ENCODE measurements around the gene SCYGR6. TPM values are rescaled to one million over a fixed set of nuclear protein-coding genes. Genes with fewer than 3 reads are reported as not detected.

Gene SCYGR6, protein sequence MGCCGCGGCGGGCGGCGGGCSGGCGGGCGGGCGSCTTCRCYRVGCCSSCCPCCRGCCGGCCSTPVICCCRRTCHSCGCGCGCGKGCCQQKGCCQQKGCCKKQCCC
- not detected for total RNA-seq
- polyA plus RNA-seq, result not detected

DNA sequence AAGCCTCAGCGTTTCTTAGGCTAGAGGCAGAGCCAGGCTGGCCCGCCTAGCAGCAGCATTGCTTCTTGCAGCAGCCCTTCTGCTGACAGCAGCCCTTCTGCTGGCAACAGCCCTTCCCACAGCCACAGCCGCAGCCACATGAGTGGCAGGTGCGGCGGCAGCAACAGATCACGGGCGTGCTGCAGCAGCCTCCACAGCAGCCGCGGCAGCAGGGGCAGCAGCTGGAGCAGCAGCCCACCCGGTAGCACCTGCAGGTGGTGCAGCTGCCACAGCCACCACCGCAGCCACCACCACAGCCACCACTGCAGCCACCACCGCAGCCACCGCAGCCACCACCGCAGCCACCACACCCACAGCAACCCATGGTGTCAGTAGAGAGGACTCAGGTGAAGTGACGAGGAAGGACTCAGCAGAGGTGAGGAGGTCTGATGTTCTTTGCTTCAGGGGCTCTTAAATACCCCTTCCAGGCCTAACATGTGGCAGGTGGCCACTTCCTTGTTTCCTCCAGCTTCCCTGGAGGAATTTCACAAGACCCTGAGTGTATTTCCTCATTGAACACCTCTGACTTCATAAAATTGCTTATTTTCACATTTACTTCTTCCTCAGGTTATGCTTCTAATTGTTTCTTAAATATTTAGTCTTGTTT lies at the start of gene SCYGR6:
SCYGR6 (minus strand) TSS at position 364 of the 646 bp plus-strand sequence; CDS start at position 364, 0 bp downstream.
- CTCF ChIA-PET, result no interaction called here
- H3K4me1 Mint-ChIP-seq, result no peaks in the 10 kb centered on the region

DNA sequence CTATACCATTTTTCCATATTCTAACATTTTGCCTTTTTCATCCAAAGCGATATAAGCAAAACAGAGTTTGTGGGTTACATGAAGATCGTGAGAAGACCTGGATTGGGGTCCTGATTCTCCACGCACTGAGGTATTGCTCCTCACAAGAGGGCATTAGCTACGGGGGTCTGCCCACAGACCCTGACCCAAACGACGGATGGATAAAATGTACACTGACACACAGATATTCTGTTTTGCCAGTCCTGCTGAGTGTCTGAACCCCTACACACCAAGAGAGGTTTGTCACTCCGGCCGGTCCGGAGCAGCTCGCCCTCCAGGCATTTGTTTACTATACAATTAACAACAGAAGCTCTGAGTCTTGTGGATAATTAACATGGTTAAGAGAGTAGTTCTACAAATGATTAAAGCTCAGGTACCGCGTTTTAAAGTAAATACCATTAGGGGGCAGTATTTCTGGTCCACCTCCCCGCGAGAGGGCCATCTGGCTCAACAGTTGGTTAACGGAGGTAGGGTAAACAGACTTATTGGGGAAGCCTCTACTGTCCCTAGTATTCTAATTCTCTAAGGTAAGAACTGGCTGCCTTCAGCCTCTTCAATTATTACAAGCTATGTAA lies 49.6 kb upstream of the SCYGR6 start:
- Mint-ChIP-seq H3K9me3 (no peaks in the 10 kb centered on the region), H3K4me1 (peaks cover 0 to 9% (median 5%) of the 10 kb centered on the region in 3 donors), H3K4me3 (no peak overlapping the region), H3K27ac (peak overlapping the region in 1 of 8 donors; percentile 76), H3K27me3 (peaks cover 0 to 4% of the 10 kb centered on the region in 2 donors), H3K36me3 (no peaks in the 10 kb centered on the region)
- no peak overlapping the region for H3K27ac ChIP-seq (ENCODE audit: low read depth, low read length)
- no peaks in the 10 kb centered on the region for H3K9me3 ChIP-seq (ENCODE audit: low read length)
- ChIA-PET CTCF (interaction anchor here (1.0 to 1.6 kb wide), 2 partner anchors 8 to 9 kb away, joined by 3 to 5 read pairs; no protein-coding TSS in a partner anchor), POLR2A (no interaction called here)
- H3K4me1 ChIP-seq (ENCODE audit: insufficient read depth, low read length), result no peaks in the 10 kb centered on the region
- no peaks in the 10 kb centered on the region for H3K27me3 ChIP-seq (ENCODE audit: insufficient read depth, low read length, poor library complexity, severe bottlenecking)
- no peak overlapping the region for H3K4me3 ChIP-seq (ENCODE audit: low read length)
- no peak for DNase-seq
- no peaks in the 10 kb centered on the region for H3K36me3 ChIP-seq (ENCODE audit: insufficient read depth, low read length)

More for the DNA sequence above, at the start of gene SCYGR6:
- H3K36me3 ChIP-seq (ENCODE audit: insufficient read depth, low read length), result no peaks in the 10 kb centered on the region
- no peaks in the 10 kb centered on the region for H3K27me3 ChIP-seq (ENCODE audit: insufficient read depth, low read length, poor library complexity, severe bottlenecking)
- H3K4me1 ChIP-seq (ENCODE audit: insufficient read depth, low read length), result no peaks in the 10 kb centered on the region
- H3K4me3 ChIP-seq (ENCODE audit: low read length), result no peak within 1 kb of the TSS
- DNase-seq, result no peak
- POLR2A ChIA-PET, result no interaction called here
- no peaks in the 10 kb centered on the region for H3K9me3 ChIP-seq (ENCODE audit: low read length)
- no peak within 1 kb of the TSS for H3K27ac ChIP-seq (ENCODE audit: low read depth, low read length)
- Mint-ChIP-seq H3K4me3 (no peak within 1 kb of the TSS), H3K36me3 (no peaks in the 10 kb centered on the region), H3K27me3 (peaks cover 11 to 43% of the 10 kb centered on the region in 2 donors), H3K9me3 (no peaks in the 10 kb centered on the region), H3K27ac (no peak within 1 kb of the TSS)

DNA sequence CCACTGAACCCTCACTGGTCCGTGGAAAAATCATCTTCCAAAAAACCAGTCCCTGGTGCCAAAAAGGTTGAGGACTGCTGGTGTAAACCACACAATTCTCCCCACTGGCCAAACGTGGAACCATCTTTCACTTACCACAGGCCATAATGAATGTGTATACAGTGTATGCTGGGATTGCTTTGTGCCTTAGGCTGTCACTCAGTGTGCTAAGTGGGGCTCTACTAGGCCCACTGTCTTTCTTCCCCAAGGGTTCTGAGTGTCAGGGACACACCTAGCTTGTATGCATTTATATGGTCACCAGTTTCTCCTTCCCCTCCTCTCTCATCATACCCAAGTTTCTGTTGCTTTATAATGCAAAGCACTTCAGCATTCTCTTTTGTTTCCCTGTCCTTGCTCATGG lies 48.4 kb upstream of the SCYGR6 start:
- ChIA-PET CTCF (no interaction called here), POLR2A (no interaction called here)
- H3K4me1 ChIP-seq (ENCODE audit: insufficient read depth, low read length), result no peaks in the 10 kb centered on the region
- DNase-seq, result no peak
- H3K4me3 Mint-ChIP-seq, result no peak overlapping the region
- no peaks in the 10 kb centered on the region for H3K36me3 Mint-ChIP-seq
- H3K27ac Mint-ChIP-seq, result no peak overlapping the region
- no peaks in the 10 kb centered on the region for H3K9me3 Mint-ChIP-seq
- peaks cover 0 to 9% (median 5%) of the 10 kb centered on the region in 3 donors for H3K4me1 Mint-ChIP-seq
- no peaks in the 10 kb centered on the region for H3K27me3 Mint-ChIP-seq
- no peaks in the 10 kb centered on the region for H3K9me3 ChIP-seq (ENCODE audit: low read length)
- H3K27me3 ChIP-seq (ENCODE audit: insufficient read depth, low read length, poor library complexity, severe bottlenecking), result no peaks in the 10 kb centered on the region
- H3K36me3 ChIP-seq (ENCODE audit: insufficient read depth, low read length), result no peaks in the 10 kb centered on the region
- H3K27ac ChIP-seq (ENCODE audit: low read depth, low read length), result no peak overlapping the region
- H3K4me3 ChIP-seq (ENCODE audit: low read length), result no peak overlapping the region

DNA sequence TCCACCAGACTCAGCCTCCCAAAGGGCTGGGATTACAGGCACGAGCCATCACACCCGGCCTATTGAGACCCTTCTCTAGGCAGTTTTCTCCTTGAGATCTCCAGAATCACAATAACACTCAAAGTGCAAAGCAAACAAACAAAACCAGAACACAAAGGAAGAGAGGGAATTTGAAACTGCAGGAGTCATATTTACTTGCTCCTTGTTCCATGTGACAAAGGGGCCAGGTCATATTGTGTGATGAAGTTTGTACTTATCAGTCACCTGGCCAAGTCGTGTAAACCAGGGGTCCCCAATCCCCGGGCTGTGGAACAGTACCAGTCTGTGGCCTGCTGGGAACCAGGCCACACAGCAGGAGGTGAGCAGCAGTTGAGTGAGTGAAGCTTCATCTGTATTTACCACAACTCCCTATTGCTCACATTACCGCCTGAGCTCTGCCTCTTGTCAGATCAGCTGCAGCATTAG lies 47.7 kb upstream of the SCYGR6 start:
- H3K27ac Mint-ChIP-seq, result peak overlapping the region in 1 of 8 donors; percentile 51
- Histone ChIP-seq H3K4me3 (ENCODE audit: low read length) (no peak overlapping the region), H3K27me3 (ENCODE audit: insufficient read depth, low read length, poor library complexity, severe bottlenecking) (no peaks in the 10 kb centered on the region), H3K27ac (ENCODE audit: low read depth, low read length) (no peak overlapping the region), H3K4me1 (ENCODE audit: insufficient read depth, low read length) (no peaks in the 10 kb centered on the region), H3K36me3 (ENCODE audit: insufficient read depth, low read length) (no peaks in the 10 kb centered on the region), H3K9me3 (ENCODE audit: low read length) (no peaks in the 10 kb centered on the region)
- peaks cover 0 to 9% (median 5%) of the 10 kb centered on the region in 3 donors for H3K4me1 Mint-ChIP-seq
- DNase-seq, result no peak
- no peak overlapping the region for H3K4me3 Mint-ChIP-seq
- H3K36me3 Mint-ChIP-seq, result no peaks in the 10 kb centered on the region
- POLR2A ChIA-PET, result no interaction called here
- H3K9me3 Mint-ChIP-seq, result no peaks in the 10 kb centered on the region
- no peaks in the 10 kb centered on the region for H3K27me3 Mint-ChIP-seq
- CTCF ChIA-PET, result no interaction called here

DNA sequence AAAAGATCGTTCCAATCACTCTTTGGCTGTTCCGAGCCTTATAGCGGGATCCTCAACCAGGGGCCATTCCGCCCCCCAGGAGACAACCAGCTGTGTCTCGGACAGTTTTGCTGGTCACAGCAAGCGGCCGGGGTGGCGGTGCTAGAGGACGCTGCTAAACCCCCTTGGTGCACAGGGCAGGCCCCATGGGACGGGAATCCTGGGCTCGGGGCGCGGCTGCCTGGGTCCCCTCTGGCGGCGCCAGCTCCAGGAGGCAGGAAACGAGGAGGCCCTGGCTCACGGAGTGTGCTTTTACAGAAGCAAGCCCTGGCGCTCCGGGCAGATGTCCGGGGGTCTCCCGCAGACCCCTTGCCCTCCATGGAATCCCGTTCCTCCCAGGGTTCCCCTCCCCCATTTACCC lies 43.3 kb upstream of the SCYGR6 start:
- Mint-ChIP-seq H3K27ac (no peak overlapping the region), H3K27me3 (peaks cover 0 to 2% of the 10 kb centered on the region in 2 donors), H3K4me1 (peaks cover 0 to 5% (median 2%) of the 10 kb centered on the region in 3 donors), H3K9me3 (no peaks in the 10 kb centered on the region), H3K4me3 (no peak overlapping the region), H3K36me3 (no peaks in the 10 kb centered on the region)
- Histone ChIP-seq H3K4me3 (ENCODE audit: low read length) (no peak overlapping the region), H3K9me3 (ENCODE audit: low read length) (no peaks in the 10 kb centered on the region), H3K4me1 (ENCODE audit: insufficient read depth, low read length) (no peaks in the 10 kb centered on the region), H3K27me3 (ENCODE audit: insufficient read depth, low read length, poor library complexity, severe bottlenecking) (no peaks in the 10 kb centered on the region), H3K27ac (ENCODE audit: low read depth, low read length) (no peak overlapping the region), H3K36me3 (ENCODE audit: insufficient read depth, low read length) (no peaks in the 10 kb centered on the region)
- ChIA-PET CTCF (no interaction called here), POLR2A (no interaction called here)
- no peak for DNase-seq

DNA sequence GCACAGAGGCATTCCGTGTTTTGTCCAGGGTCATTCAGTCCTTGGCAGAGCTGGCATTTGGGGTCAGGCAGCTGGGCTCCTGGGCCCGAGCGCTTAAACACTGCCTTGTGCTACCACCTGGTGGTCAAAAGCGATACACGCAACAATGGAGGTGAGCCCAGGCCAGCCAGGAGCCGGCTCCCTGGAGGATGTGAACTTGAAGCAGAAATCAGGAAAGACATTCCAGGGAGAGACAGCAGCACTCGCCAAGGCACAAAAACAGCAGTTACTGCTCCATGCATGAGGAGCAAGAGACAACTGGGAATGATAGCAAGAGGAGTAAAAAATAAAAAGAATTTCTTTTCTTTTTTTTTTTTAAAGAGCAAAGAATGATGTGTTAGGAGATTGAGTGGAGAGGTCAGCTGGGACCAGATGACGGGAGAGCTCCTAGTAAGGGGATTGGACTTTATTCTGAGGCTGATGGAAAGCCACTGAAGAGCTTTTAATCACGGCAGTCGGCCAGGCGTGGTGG lies 41.9 kb upstream of the SCYGR6 start:
- DNase-seq, result peak; percentile 26 to 63 (median 43)
- Histone ChIP-seq H3K27ac (ENCODE audit: low read depth, low read length) (no peak overlapping the region), H3K4me1 (ENCODE audit: insufficient read depth, low read length) (no peaks in the 10 kb centered on the region), H3K4me3 (ENCODE audit: low read length) (no peak overlapping the region), H3K9me3 (ENCODE audit: low read length) (no peaks in the 10 kb centered on the region), H3K36me3 (ENCODE audit: insufficient read depth, low read length) (no peaks in the 10 kb centered on the region), H3K27me3 (ENCODE audit: insufficient read depth, low read length, poor library complexity, severe bottlenecking) (no peaks in the 10 kb centered on the region)
- H3K9me3 Mint-ChIP-seq, result no peaks in the 10 kb centered on the region
- CTCF ChIA-PET, result interaction anchor here (0.7 to 1.5 kb wide), 10 partner anchors 8 to 734 kb away, joined by 3 to 5 read pairs (median 3); no protein-coding TSS in a partner anchor
- H3K27me3 Mint-ChIP-seq, result peaks cover 0 to 4% of the 10 kb centered on the region in 2 donors
- H3K4me3 Mint-ChIP-seq, result no peak overlapping the region
- no peaks in the 10 kb centered on the region for H3K36me3 Mint-ChIP-seq
- H3K4me1 Mint-ChIP-seq, result peaks cover 0 to 5% (median 2%) of the 10 kb centered on the region in 3 donors
- POLR2A ChIA-PET, result no interaction called here
- H3K27ac Mint-ChIP-seq, result peak overlapping the region in 1 of 8 donors; percentile 8

DNA sequence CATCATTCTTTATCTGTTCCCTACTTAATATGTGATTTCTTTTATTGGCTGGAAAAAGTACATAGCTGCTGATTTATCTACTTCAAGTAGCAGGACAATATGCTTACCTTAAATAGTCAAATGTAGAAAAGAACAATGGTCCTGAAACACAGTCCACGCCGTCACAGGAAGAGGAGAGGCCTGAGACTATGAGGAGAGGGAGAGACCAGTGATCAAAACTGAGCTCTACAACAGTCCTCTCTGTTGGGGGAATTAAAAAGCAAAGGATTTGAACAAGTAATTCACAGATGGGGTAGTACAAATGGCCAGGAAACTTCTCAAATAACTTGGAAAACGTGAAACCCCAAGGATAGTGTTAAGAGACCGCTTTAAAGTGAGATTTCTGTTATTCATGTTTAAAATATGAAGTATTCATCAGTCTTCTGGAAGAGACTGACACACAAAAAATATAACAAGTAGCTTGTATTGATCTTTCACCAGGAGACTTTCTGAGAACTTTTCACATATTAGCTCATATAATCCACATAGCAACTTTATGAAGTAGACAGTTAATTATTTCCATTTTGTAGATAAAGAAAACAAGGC lies 41.3 kb upstream of the SCYGR6 start:
- Histone ChIP-seq H3K27me3 (ENCODE audit: insufficient read depth, low read length, poor library complexity, severe bottlenecking) (no peaks in the 10 kb centered on the region), H3K4me1 (ENCODE audit: insufficient read depth, low read length) (no peaks in the 10 kb centered on the region), H3K9me3 (ENCODE audit: low read length) (no peaks in the 10 kb centered on the region), H3K4me3 (ENCODE audit: low read length) (no peak overlapping the region), H3K27ac (ENCODE audit: low read depth, low read length) (no peak overlapping the region), H3K36me3 (ENCODE audit: insufficient read depth, low read length) (no peaks in the 10 kb centered on the region)
- DNase-seq, result no peak
- no peaks in the 10 kb centered on the region for H3K9me3 Mint-ChIP-seq
- H3K36me3 Mint-ChIP-seq, result no peaks in the 10 kb centered on the region
- H3K4me1 Mint-ChIP-seq, result peaks cover 0 to 5% (median 2%) of the 10 kb centered on the region in 3 donors
- ChIA-PET CTCF (interaction anchor here (0.7 to 1.5 kb wide), 11 partner anchors 9 to 733 kb away, joined by 3 to 5 read pairs (median 3); no protein-coding TSS in a partner anchor), POLR2A (no interaction called here)
- H3K27me3 Mint-ChIP-seq, result peaks cover 0 to 4% of the 10 kb centered on the region in 2 donors
- peak overlapping the region in 2 of 8 donors; percentile 8 to 23 for H3K27ac Mint-ChIP-seq
- H3K4me3 Mint-ChIP-seq, result no peak overlapping the region

All from CD8-positive, alpha-beta memory T cell (primary cell).